ENCODE data around the gene EFHC2.

- TF ChIP-seq RFX5 (IDR thresholded peaks at IDR 0.05; ENCODE audit: borderline replicate concordance, low read depth, low read length): no peak
- TF ChIP-seq EP300 (IDR thresholded peaks at IDR 0.05; ENCODE audit: borderline replicate concordance in 1 of 2, low read depth in 2 of 2, low read length in 2 of 2): no peak
- no peak for TF ChIP-seq CTCF (IDR thresholded peaks at IDR 0.05; ENCODE audit: control extremely low read depth in 1 of 3, insufficient read depth in 1 of 3, low read depth in 1 of 3, low read length in 3 of 3)
- no peak for TF ChIP-seq EZH2 (IDR thresholded peaks at IDR 0.05; ENCODE audit: low read depth, low read length, severe bottlenecking)
- TF ChIP-seq POLR2A (IDR thresholded peaks at IDR 0.05; ENCODE audit: control extremely low read depth in 1 of 2, low read depth in 2 of 2, low read length in 2 of 2): no peak
- no peak for TF ChIP-seq POLR2AphosphoS5 (IDR thresholded peaks at IDR 0.05; ENCODE audit: low read depth, low read length)
- TF ChIP-seq SRF (IDR thresholded peaks at IDR 0.05; ENCODE audit: low read depth, low read length): no peak
- no peak for TF ChIP-seq KDM1A (IDR thresholded peaks at IDR 0.05; ENCODE audit: borderline replicate concordance, low read length)
- no peak for TF ChIP-seq YY1 (IDR thresholded peaks at IDR 0.05; ENCODE audit: low read depth, low read length)
- no peak for TF ChIP-seq SIN3A (conservative IDR thresholded peaks at IDR 0.05 in 1 of 2, IDR thresholded peaks at IDR 0.05 in 1 of 2; ENCODE audit: low read depth in 1 of 2, low read length in 2 of 2)
- no peak for TF ChIP-seq JUN (IDR thresholded peaks at IDR 0.05; ENCODE audit: low read depth, low read length)
- TF ChIP-seq CEBPB (IDR thresholded peaks at IDR 0.05; ENCODE audit: low read depth, low read length): no peak
- TF ChIP-seq TEAD4 (IDR thresholded peaks at IDR 0.05; ENCODE audit: low read depth, low read length): no peak
These were observed 89.9 kb downstream of the EFHC2 start for GRCh38 chrX:44253575-44253942.
